Measurements from ENCODE around the gene SIT1. TPM values are rescaled to one million over a fixed set of nuclear protein-coding genes. Genes with fewer than 3 reads are reported as not detected.
A peak's percentile ranks its signal among the peaks of the same experiment; 100 is the strongest.

SIT1 gene
- polyA plus RNA-seq, 3 donors: 0.27 to 0.36 TPM; not detected in 1

DNA sequence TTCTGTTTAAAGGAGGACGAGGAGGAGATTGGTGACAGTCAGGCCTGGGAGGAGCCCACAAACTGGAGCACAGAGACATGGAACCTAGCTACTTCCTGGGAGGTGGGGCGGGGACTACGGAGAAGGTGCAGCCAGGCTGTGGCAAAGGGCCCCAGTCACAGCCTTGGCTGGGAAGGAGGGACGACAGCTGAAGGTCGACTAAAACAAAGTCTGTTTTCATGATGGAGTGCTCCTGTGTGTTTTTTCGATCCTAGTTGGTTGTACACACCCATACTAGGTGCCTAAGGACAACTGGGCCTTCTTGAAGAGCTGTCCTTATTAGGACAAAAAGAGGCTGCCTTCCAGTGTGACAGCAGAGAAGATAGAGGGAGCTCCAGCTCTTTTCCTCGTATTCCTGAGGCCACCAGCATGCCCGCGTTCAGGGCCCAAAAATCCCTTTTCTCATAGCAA is 10.3 kb upstream of the SIT1 start:
- Mint-ChIP-seq H3K27ac (peak overlapping the region in 1 of 7 donors; percentile 36), H3K4me3 (no peak overlapping the region), H3K36me3 (peaks cover 19 to 27% of the 10 kb centered on the region in 2 donors), H3K27me3 (ENCODE audit: low read depth in 3 of 3) (peaks cover 0 to 8% (median 5%) of the 10 kb centered on the region in 3 donors), H3K4me1 (peaks cover 67% of the 10 kb centered on the region), H3K9me3 (no peaks in the 10 kb centered on the region)
- no peaks in the 10 kb centered on the region for H3K27me3 ChIP-seq (ENCODE audit: control insufficient read depth in 2 of 2, insufficient read depth in 2 of 2, low read length in 2 of 2)
- H3K4me1 ChIP-seq (ENCODE audit: control insufficient read depth in 1 of 2, insufficient read depth in 2 of 2, low read length in 2 of 2): peaks cover 49 to 67% of the 10 kb centered on the region in 2 donors
- no peak overlapping the region for H3K9ac ChIP-seq (ENCODE audit: insufficient read depth, low read length, poor library complexity, severe bottlenecking)
- TF ChIP-seq, protein P1, sequence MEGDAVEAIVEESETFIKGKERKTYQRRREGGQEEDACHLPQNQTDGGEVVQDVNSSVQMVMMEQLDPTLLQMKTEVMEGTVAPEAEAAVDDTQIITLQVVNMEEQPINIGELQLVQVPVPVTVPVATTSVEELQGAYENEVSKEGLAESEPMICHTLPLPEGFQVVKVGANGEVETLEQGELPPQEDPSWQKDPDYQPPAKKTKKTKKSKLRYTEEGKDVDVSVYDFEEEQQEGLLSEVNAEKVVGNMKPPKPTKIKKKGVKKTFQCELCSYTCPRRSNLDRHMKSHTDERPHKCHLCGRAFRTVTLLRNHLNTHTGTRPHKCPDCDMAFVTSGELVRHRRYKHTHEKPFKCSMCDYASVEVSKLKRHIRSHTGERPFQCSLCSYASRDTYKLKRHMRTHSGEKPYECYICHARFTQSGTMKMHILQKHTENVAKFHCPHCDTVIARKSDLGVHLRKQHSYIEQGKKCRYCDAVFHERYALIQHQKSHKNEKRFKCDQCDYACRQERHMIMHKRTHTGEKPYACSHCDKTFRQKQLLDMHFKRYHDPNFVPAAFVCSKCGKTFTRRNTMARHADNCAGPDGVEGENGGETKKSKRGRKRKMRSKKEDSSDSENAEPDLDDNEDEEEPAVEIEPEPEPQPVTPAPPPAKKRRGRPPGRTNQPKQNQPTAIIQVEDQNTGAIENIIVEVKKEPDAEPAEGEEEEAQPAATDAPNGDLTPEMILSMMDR (IDR thresholded peaks at IDR 0.05): no peak
- 100% methylated on average over 6 of the region's 9 CpGs for WGBS (ENCODE audit: insufficient coverage)
- intact Hi-C loops (cut with micrococcal nuclease): no loop called here
- H3K4me3 ChIP-seq (replicated peaks in 1 of 3; ENCODE audit: low read depth in 2 of 3, low read length in 3 of 3): no peak overlapping the region
- no peaks in the 10 kb centered on the region for H3K9me3 ChIP-seq (replicated peaks in 1 of 2; ENCODE audit: control insufficient read depth in 1 of 2, insufficient read depth in 1 of 2, low read length in 2 of 2)
- peaks cover 10 to 14% of the 10 kb centered on the region in 2 donors for H3K36me3 ChIP-seq (replicated peaks in 1 of 2; ENCODE audit: control insufficient read depth in 1 of 2, insufficient read depth in 2 of 2, low read length in 2 of 2)
- no peak for DNase-seq
- H3K4me2 ChIP-seq (replicated peaks; ENCODE audit: extremely low read depth, low read length, poor library complexity, severe bottlenecking): no peak overlapping the region
- no peak overlapping the region for H2AFZ ChIP-seq (ENCODE audit: insufficient read depth, low read depth, low read length, poor library complexity, severe bottlenecking)
- H3K27ac ChIP-seq (ENCODE audit: low read depth in 1 of 2, low read length in 2 of 2): no peak overlapping the region
- H4K20me1 ChIP-seq (ENCODE audit: insufficient read depth, low read length): no peaks in the 10 kb centered on the region
- H3K79me2 ChIP-seq (ENCODE audit: insufficient read depth, low read length): peaks cover 38% of the 10 kb centered on the region

DNA sequence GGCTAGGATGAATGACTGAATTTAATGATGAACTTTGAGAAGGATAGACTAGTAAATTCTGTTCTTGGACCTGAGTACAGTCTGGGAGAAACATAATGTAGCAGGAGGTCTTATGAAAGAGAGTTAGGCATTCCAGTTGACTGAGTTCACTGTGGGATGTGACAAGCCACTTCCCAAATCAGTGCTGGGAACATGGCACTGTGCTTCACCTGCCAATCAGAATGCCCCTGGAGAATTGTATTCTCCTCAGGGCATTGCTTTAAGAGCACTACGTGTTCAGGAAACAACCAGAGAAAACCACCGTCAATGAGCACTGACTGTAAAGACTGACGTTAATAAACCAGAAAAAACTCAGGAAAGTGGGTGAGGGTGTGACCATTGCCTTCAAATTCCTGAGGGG is 8.6 kb upstream of the SIT1 start:
- H3K4me1 Mint-ChIP-seq: peaks cover 57% of the 10 kb centered on the region
- H3K27me3 ChIP-seq (ENCODE audit: control insufficient read depth in 2 of 2, insufficient read depth in 2 of 2, low read length in 2 of 2): no peaks in the 10 kb centered on the region
- H3K9ac ChIP-seq (ENCODE audit: insufficient read depth, low read length, poor library complexity, severe bottlenecking): no peak overlapping the region
- peaks cover 10 to 14% of the 10 kb centered on the region in 2 donors for H3K36me3 ChIP-seq (replicated peaks in 1 of 2; ENCODE audit: control insufficient read depth in 1 of 2, insufficient read depth in 2 of 2, low read length in 2 of 2)
- H2AFZ ChIP-seq (ENCODE audit: insufficient read depth, low read depth, low read length, poor library complexity, severe bottlenecking): no peak overlapping the region
- peaks cover 37 to 53% of the 10 kb centered on the region in 2 donors for H3K4me1 ChIP-seq (ENCODE audit: control insufficient read depth in 1 of 2, insufficient read depth in 2 of 2, low read length in 2 of 2)
- TF ChIP-seq, protein P1 (IDR thresholded peaks at IDR 0.05): no peak
- H3K9me3 ChIP-seq (replicated peaks in 1 of 2; ENCODE audit: control insufficient read depth in 1 of 2, insufficient read depth in 1 of 2, low read length in 2 of 2): no peaks in the 10 kb centered on the region
- peaks cover 19 to 27% of the 10 kb centered on the region in 2 donors for H3K36me3 Mint-ChIP-seq
- peak overlapping the region; percentile 87 to 89 for H3K4me3 Mint-ChIP-seq
- H3K4me3 ChIP-seq (replicated peaks in 1 of 3; ENCODE audit: low read depth in 2 of 3, low read length in 3 of 3): peak overlapping the region in 1 of 3 experiments; percentile 83
- H4K20me1 ChIP-seq (ENCODE audit: insufficient read depth, low read length): no peaks in the 10 kb centered on the region
- H3K27ac ChIP-seq (ENCODE audit: low read depth in 1 of 2, low read length in 2 of 2): no peak overlapping the region
- peak overlapping the region in 1 of 7 donors; percentile 84 for H3K27ac Mint-ChIP-seq
- DNase-seq: no peak
- peak overlapping the region; percentile 92 for H3K4me2 ChIP-seq (replicated peaks; ENCODE audit: extremely low read depth, low read length, poor library complexity, severe bottlenecking)
- 65% methylated on average over 3 of the region's 3 CpGs for WGBS (ENCODE audit: insufficient coverage)
- H3K27me3 Mint-ChIP-seq (ENCODE audit: low read depth in 3 of 3): peaks cover 0 to 8% (median 5%) of the 10 kb centered on the region in 3 donors
- no peaks in the 10 kb centered on the region for H3K9me3 Mint-ChIP-seq
- H3K79me2 ChIP-seq (ENCODE audit: insufficient read depth, low read length): peaks cover 31% of the 10 kb centered on the region
- intact Hi-C loops (cut with micrococcal nuclease): loop anchor here (5.0 kb wide), 5 partner anchors 38 to 547 kb away; partner anchors contain the start of genes CREB3 (in 1 of the 2), TESK1 (in 1 of the 2) and TLN1 (in 1 of the 2)
